Activated CD8-positive, alpha-beta memory T cell treated with anti-CD3 and anti-CD28 coated beads, Interleukin-2, amount 50 U/mL, for 48 hours (primary cell): ENCODE measurements around the gene C12orf56.

Experiments used
- DNase-seq: peaks from one replicate; pipeline ENCODE4 v3.0.0-alpha.2; 2020

C12orf56 gene, protein sequence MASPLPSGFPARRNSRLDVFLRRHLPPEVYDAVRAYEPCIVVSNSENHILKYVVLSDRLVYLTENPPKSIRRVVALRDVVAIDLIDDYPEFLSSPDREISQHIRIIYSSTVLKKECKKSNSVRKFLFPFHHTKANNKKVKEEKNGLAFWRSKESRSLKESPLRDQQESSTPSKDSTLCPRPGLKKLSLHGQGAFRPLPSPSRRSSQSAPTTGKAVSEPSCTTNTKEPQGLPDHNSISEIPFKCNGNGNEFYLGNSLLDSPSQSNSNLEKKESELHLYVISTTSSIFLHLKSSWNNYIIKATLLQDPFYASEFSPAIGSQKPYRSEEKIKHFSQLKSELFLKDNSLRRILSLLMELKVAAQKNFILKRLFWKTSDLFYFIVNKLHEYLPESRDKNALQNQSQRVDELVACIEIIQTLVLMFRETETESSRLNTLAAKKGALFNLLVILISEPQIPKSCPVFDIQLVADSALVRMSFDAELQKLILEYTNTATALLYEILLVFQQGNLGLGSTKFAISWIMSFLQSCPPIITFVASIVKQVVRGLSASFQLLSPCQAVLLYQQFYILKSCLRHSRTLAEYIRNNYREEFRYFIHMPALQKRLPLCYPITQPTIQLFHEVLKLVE

GRCh38 chr12:64390275-64390851, at the start of gene C12orf56:
TSS of gene C12orf56 (minus strand) at chr12:64390758. CDS start at chr12:64390565, 193 bp downstream.
- peak; percentile 59 for DNase-seq

DNA sequence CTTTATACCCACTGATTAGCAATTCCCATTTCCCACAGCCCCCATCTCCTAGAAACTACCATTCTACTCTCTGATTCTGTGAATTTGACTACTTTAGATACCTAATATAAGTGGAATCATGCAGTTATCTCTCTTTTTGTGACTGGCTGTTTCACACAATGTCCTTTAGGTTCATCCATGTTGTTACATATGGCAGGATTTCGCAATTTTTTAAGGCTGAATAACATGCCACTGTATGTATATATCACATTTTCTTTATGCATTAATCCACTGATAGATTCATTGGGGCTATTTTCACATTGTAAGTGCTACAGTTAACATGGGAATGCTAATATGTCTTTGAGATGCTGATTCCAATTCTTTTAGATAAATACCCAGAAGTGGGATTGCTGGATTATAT, 49.5 kb upstream of the C12orf56 start:
- no peak for DNase-seq

- DNase-seq = no peak
These were observed 43.4 kb upstream of the C12orf56 start for GRCh38 chr12:64433915-64434314.

- no peak for DNase-seq
These were observed 41.2 kb upstream of the C12orf56 start for GRCh38 chr12:64431791-64432190.

GRCh38 chr12:64430886-64431285, 40.3 kb upstream of the C12orf56 start:
- DNase-seq = no peak

DNA sequence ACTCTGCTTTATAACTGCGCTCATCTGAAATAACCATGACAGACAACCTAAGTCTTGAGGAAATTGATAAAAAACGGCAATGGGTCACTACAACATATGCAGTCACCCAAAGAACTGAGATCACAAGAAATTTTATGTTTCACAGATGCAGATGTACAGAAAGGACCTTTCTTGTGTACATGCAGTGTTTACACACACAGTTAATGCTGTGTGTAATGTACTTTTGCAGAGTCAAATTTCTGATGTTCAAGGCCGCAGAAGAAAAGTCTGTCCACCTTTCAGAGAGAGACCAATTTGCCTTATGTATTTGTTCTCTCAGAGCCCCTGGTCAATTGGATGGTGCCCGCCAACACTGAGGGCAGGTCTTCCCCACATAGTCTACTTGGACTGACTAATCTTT, 38.4 kb upstream of the C12orf56 start:
- no peak for DNase-seq

- DNase-seq = no peak
These were observed 37.4 kb upstream of the C12orf56 start for GRCh38 chr12:64427988-64428387.

DNA sequence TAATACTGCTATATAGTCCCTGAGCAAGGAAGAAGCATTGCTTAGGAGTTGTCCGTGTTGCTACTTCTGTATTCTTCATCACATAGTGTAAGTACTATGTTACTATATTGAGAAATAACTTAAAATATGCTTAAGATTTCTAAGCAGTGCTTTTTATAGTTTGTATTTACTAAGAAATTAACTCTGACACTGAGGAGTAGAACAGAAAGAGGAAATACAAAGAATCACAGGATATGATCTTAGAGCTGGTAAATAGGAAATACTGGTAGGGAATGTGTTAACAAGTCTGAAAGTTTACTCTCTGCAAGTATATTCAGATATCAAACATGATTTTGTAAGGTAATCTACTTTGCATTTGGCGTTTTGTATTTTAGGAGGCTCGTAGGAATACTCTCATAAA, 29.1 kb upstream of the C12orf56 start:
- DNase-seq = no peak

DNA sequence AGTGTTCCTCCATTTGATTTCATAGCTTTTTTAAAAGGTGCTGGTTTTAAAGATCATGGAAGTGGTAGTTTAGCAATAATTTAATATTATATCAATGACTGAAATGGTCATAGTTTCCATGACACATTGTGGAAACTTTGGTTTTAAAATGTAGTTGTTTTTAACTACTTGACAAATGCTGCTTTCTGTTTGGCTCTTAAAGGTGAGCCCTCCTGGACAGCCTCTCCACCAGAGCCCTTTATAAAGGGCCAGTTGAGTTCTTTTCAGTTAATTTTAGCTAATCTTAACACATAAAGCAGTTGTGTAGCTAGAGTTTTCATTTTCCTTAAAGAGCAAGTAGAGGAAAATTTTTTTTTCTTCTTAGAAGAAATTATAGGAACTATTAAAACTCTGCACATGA, 27.7 kb upstream of the C12orf56 start:
- DNase-seq = no peak

- DNase-seq = no peak
These were observed 23.3 kb upstream of the C12orf56 start for GRCh38 chr12:64413884-64414283.

- DNase-seq = no peak
These were observed 21.9 kb upstream of the C12orf56 start for GRCh38 chr12:64412459-64412858.

DNA sequence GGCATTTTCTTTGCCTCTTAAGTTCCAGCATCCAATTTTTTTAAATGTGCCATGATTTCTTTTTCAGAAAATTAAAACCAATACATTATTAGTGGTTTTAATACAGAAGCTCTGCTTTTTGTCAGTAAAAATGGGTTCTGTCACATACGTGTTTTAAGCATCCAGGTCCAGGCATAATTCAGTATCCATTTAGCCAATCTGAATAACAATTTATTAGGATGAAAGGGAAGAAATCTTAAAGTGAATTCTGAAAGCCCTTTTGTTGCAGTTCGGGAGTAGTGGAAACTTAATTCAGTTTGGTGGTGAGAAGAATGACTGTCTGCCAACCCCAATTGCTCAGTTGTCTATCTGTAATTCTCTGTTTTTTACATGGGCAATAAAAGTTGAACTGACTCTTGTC, 20.9 kb upstream of the C12orf56 start:
- DNase-seq = no peak

DNA sequence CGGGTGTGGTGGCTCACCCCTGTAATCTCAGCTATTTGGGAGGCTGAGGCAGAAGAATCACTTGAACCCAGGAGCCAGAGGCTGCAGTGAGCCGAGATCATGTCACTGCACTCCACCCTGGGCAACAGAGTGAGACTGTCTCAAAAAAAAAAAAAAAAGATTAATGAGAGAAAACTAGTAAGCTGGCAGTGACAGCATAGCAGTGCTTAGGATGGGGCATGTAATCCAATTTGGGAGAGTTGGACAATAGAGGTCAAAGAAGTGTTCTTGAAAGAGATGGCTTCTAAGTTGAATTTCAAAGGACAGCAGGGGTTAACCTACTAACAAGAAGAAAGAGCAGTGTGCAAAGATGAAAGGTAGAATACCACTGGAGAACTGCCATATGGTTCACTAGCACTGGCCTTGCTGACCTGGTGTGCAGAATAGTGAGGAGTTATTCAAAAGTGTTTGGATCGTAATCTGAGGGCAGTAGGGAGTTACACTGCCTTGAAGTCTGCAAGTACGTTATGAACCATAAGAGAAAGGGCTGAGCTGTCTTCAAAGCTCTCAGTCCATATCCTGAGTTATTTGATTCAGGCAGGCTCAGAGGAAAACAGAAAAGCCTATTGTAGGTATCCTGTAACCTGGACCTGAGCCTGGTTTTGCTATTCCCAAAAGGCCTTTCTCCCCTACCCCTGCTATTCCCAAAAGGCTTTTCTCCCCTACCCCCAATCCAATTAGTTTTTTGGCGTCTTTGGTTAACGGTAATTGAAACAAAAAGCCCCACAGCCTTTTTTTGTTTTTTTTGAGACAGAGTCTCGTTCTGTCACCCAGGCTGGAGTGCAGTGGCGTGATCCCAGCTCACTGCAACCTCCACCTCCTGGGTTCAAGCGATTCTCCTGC, 17.0 kb upstream of the C12orf56 start:
- DNase-seq = no peak

- peak; percentile 85 for DNase-seq
These were observed 14.1 kb upstream of the C12orf56 start for GRCh38 chr12:64404470-64405256.

GRCh38 chr12:64403707-64404469, 13.3 kb upstream of the C12orf56 start, which contains the start of gene XPOT:
TSS of gene XPOT (plus strand) at chr12:64404392. CDS start at chr12:64410036, 5,644 bp downstream.
- DNase-seq = peak; percentile 93

DNA sequence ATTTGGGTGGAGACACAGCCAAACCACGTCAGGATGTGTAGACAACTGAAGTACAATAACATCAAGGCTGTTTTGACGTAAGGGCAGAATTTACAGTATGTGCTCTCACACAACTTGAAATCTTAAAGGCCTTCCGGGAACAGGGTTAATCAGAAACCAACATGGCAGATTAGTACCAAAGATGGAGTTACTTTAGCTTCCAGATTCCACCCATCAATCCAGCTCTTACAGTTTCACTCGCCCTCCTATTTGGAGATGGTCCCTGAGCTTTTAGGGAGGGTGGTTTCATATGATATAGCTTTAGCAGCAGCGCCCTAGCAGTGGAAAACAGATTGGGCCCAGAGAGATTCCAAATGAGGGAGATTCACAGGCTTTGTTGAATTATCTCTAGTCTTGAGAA, 11.6 kb upstream of the C12orf56 start:
- no peak for DNase-seq

DNA sequence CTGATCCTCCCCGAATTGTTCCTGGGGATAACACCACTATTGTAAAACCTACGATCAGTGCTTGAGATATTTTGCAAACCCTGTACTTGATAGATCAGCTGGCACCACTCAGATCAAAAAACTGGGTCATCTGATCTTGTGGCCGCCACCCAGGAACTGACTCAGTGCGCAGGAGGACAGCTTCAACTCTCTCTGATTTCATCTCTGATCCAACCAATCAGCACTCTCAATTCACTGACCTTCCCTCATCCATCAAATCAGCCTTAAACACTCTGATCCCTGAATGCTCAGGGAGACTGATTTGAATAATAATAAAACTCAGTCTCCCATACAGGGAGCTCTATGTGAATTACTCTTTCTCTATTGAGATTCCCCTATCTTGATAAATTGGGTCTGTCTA, 9.5 kb upstream of the C12orf56 start:
- no peak for DNase-seq

DNA sequence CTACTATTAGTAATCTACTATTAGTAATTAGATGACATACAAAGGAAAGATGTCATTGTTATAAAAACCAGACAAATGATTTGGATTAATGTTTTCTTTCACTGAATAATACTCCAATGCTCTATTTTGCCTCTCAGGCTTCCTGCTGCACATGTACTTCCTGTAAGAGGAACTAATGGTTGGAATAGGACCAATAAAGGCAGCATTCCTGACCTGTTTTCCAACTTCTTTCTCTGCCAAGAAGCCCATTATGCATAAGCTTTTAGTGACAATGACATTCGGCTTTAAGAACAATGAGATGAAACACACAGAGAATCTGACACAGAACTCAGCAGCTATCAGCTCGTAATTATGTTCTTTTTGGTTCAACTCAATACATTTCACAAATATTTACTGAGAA, 5.2 kb upstream of the C12orf56 start:
- DNase-seq = no peak

DNA sequence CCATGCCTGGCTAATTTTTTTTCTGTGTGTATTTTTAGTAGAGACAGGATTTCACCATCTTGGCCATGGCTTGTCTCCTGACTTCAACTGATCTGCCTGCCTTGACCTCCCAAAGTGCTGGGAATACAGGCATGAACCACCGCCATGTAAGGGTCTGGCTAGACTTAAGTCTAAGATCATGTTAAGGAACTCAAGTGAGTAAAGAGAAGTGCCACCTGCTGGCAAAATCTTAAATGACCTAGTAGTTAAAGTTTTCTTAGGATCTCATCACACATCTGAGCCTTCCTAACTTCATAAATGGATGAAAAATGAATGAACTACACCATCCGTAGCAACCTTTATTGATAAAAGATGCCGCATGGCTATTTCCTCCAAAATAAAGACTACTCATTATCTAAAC, 1.7 kb upstream of the C12orf56 start:
- DNase-seq = no peak

DNA sequence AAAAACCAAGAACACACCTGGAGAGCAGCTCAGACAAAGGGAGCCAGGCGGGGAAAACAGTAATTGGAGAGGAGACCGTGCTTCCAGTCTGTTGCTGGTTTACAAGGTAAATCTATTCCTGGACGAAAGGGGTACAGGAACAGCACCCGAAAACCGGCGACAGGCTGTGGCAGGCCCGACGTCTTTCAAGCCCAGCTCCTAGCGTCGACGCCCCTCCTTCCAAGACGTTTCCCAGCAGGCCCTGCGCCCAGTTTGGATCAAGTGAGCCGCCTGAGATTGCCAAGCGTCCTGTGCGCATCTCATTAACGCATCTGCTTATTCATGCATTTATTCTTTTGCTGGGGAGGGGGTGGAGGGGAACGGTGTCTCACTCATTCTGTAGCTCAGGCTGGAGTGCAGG, 1.4 kb downstream of the C12orf56 start:
- DNase-seq = no peak

GRCh38 chr12:64387197-64387816, 3.3 kb downstream of the C12orf56 start:
- DNase-seq = no peak
